HepG2 (cell line): ENCODE results near the gene TCF25. TPM values are rescaled to one million over a fixed set of nuclear protein-coding genes. Genes with fewer than 3 reads are reported as not detected.

Experiments used
- BRD4 ChIP-seq: sonication (generic); formaldehyde crosslinking; IDR thresholded peaks from 2 replicates; pipeline ENCODE4 v1.4.0; 2020; ENCODE audit warnings: missing genetic modification reagents
- HNRNPLL ChIP-seq: fragments of 200-400 bp; formaldehyde crosslinking; IDR thresholded peaks from 2 replicates; pipeline ENCODE4 v1.6.1; 2017; ENCODE audit warnings: mild to moderate bottlenecking, low read depth, low read length; ENCODE audit not compliant: poor library complexity, severe bottlenecking
- IRF1 ChIP-seq: sonication (generic); formaldehyde crosslinking; IDR thresholded peaks from 2 replicates; pipeline ENCODE4 v1.4.0; 2020; ENCODE audit warnings: low read depth, mild to moderate bottlenecking, missing genetic modification reagents
- KAT7 ChIP-seq: IDR thresholded peaks from 2 replicates; pipeline ENCODE4 v1.6.1; 2018; ENCODE audit warnings: borderline replicate concordance, missing compliant biosample characterization
- KDM2A ChIP-seq: sonication (generic); formaldehyde crosslinking; IDR thresholded peaks from 2 replicates; pipeline ENCODE4 v1.4.0; 2020; ENCODE audit warnings: low read depth, missing genetic modification reagents, borderline replicate concordance
- MAFF ChIP-seq: IDR thresholded peaks from 2 replicates; pipeline ENCODE4 v1.6.1; 2011; ENCODE audit warnings: low read depth, low read length, improper control_type of control experiment
- NCOA2 ChIP-seq: sonication (generic); formaldehyde crosslinking; IDR thresholded peaks from 2 replicates; pipeline ENCODE4 v1.8.0; 2022; ENCODE audit warnings: inconsistent platforms
- RAD51 ChIP-seq: fragments of 450-650 bp; IDR thresholded peaks from 2 replicates; pipeline ENCODE4 v1.6.1; 2016; ENCODE audit warnings: borderline replicate concordance
- SRY ChIP-seq: sonication (generic); formaldehyde crosslinking; IDR thresholded peaks from 2 replicates; pipeline ENCODE4 v1.8.0; 2022; ENCODE audit warnings: mild to moderate bottlenecking, missing genetic modification reagents
- SSRP1 ChIP-seq: IDR thresholded peaks from 2 replicates; pipeline ENCODE4 v1.6.1; 2016; ENCODE audit warnings: control low read depth
- ZBTB25 ChIP-seq: IDR thresholded peaks from 2 replicates; pipeline ENCODE4 v1.6.1; 2018; ENCODE audit warnings: missing genetic modification reagents
- ZNF691 ChIP-seq: sonication (generic); formaldehyde crosslinking; IDR thresholded peaks from 2 replicates; pipeline ENCODE4 v1.4.0; 2020; ENCODE audit warnings: missing genetic modification reagents, low read depth, mild to moderate bottlenecking, borderline replicate concordance
- ZNF740 ChIP-seq: sonication (generic); formaldehyde crosslinking; IDR thresholded peaks from 2 replicates; pipeline ENCODE4 v1.4.0; 2020; ENCODE audit warnings: missing genetic modification reagents
- ZNF780A ChIP-seq: sonication (generic); formaldehyde crosslinking; IDR thresholded peaks from 2 replicates; pipeline ENCODE4 v1.8.0; 2022; ENCODE audit warnings: mild to moderate bottlenecking, missing genetic modification reagents, moderate library complexity
- polyA plus RNA-seq, 8 experiments: library from polyadenylated mRNA; depleted of rRNA in 3 of 8; stranded (reverse) in 7 of 8; unstranded in 1 of 8; fragments of >200 nt; fragmentation: Illumina TruSeq in 4 of 8; extraction: Trizol in 4 of 8; gene quantifications; 2 replicates each; pipeline versions ENCODE4 v1.2.1 to v1.2.3, GENCODE V29; 2011 to 2016; ENCODE audit warnings: low read depth in 4 of 8, missing spikeins in 1 of 8, mixed read lengths in 1 of 8; ENCODE audit not compliant: insufficient read depth in 1 of 8
- total RNA-seq, 5 experiments: library from RNA; depleted of rRNA; stranded (reverse); fragments of >200 nt; fragmentation: Illumina TruSeq; extraction: Trizol; gene quantifications; 2 replicates each; pipeline ENCODE4 v1.2.3, GENCODE V29; 2016; ENCODE audit warnings: low read depth in 1 of 5
- TF ChIP-seq, protein P1 (sequence below): sonication (generic); formaldehyde crosslinking; IDR thresholded peaks from 2 replicates; pipeline ENCODE4 v1.4.0; 2020; ENCODE audit warnings: mild to moderate bottlenecking, missing genetic modification reagents
- TF ChIP-seq, protein P2 (sequence below): sonication (generic); formaldehyde crosslinking; IDR thresholded peaks from 2 replicates; pipeline ENCODE4 v1.4.0; 2020; ENCODE audit warnings: missing genetic modification reagents, borderline replicate concordance
- TF ChIP-seq, protein P3 (sequence below): sonication (generic); formaldehyde crosslinking; IDR thresholded peaks from 2 replicates; pipeline ENCODE4 v1.5.1; 2020; ENCODE audit warnings: missing genetic modification reagents, mild to moderate bottlenecking, borderline replicate concordance

Gene TCF25
- total and polyA plus RNA-seq, 2 of the 13 experiments (the other 11 are each of a cell fraction or from before 2014, with no cell fraction given): 138 to 206 TPM

DNA sequence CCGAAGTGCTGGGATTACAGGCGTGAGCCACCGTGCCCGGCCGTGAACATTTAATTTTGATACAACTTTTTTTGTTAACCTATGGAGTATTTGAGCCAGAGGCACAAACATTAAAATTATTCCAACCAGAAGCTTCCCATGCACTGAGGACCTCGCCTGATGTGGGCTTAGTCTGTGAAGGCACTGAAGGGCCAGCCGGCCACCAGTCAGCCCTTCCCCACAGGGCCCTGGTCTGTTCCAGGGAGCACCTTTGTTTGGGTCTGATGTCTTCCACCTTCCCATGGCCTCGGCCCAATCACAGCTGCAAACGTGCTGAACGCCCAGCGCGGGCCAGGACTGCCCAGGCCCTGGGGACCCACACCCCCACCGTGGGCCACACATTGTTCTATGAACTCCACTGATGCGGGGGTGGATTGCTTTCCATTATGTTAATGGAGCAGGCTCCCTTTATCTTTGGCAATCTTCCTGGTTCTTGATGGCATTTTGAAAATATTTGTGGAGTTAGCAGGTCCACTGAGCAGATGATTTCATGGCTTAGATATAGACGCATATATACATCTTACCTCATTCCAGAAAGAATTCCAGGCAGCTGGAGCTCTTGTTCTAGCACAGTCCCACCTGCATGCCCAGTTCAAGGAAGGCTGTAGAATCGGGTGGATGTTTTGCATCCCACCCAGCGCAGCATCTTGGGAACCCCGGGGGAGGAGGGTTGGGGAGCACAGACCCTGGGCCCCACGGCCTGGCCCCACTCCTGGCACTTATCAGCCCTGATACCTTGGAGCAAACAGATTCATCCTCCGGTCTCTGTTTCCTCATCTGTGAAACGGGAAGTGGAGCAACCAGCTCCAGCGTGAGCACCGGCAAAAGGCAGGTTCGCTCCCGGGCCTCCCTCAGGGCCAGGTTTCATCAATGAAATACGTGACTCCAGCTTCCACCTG lies 30.7 kb upstream of the TCF25 start (continued):
- TF ChIP-seq HNRNPLL (peak; percentile 48), RAD51 (no peak), SRY (CRISPR knock-in tag) (no peak), ZNF740 (0 out of 2 replicates have a peak, but pooled peaks have one; percentile 56), IRF1 (no peak), MAFF (no peak), KDM2A (CRISPR knock-in tag) (no peak; the same call in 1 of the 2 replicates), BRD4 (CRISPR knock-in tag) (no peak), NCOA2 (CRISPR knock-in tag) (no peak), ZBTB25 (CRISPR knock-in tag) (0 out of 2 replicates have a peak, but pooled peaks have one; percentile 27), ZNF691 (CRISPR knock-in tag) (no peak), SSRP1 (CRISPR knock-in tag) (peak; percentile 60; the same call in 1 of the 2 replicates), KAT7 (CRISPR knock-in tag) (0 out of 2 replicates have a peak, but pooled peaks have one; percentile 16), ZNF780A (CRISPR knock-in tag) (no peak)
- TF ChIP-seq, protein P1, sequence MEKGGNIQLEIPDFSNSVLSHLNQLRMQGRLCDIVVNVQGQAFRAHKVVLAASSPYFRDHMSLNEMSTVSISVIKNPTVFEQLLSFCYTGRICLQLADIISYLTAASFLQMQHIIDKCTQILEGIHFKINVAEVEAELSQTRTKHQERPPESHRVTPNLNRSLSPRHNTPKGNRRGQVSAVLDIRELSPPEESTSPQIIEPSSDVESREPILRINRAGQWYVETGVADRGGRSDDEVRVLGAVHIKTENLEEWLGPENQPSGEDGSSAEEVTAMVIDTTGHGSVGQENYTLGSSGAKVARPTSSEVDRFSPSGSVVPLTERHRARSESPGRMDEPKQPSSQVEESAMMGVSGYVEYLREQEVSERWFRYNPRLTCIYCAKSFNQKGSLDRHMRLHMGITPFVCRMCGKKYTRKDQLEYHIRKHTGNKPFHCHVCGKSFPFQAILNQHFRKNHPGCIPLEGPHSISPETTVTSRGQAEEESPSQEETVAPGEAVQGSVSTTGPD (CRISPR knock-in tag): no peak
- TF ChIP-seq, protein P2, sequence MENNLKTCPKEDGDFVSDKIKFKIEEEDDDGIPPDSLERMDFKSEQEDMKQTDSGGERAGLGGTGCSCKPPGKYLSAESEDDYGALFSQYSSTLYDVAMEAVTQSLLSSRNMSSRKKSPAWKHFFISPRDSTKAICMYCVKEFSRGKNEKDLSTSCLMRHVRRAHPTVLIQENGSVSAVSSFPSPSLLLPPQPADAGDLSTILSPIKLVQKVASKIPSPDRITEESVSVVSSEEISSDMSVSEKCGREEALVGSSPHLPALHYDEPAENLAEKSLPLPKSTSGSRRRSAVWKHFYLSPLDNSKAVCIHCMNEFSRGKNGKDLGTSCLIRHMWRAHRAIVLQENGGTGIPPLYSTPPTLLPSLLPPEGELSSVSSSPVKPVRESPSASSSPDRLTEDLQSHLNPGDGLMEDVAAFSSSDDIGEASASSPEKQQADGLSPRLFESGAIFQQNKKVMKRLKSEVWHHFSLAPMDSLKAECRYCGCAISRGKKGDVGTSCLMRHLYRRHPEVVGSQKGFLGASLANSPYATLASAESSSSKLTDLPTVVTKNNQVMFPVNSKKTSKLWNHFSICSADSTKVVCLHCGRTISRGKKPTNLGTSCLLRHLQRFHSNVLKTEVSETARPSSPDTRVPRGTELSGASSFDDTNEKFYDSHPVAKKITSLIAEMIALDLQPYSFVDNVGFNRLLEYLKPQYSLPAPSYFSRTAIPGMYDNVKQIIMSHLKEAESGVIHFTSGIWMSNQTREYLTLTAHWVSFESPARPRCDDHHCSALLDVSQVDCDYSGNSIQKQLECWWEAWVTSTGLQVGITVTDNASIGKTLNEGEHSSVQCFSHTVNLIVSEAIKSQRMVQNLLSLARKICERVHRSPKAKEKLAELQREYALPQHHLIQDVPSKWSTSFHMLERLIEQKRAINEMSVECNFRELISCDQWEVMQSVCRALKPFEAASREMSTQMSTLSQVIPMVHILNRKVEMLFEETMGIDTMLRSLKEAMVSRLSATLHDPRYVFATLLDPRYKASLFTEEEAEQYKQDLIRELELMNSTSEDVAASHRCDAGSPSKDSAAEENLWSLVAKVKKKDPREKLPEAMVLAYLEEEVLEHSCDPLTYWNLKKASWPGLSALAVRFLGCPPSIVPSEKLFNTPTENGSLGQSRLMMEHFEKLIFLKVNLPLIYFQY (CRISPR knock-in tag): peak; percentile 68; the same call in 1 of the 2 replicates
- TF ChIP-seq, protein P3, sequence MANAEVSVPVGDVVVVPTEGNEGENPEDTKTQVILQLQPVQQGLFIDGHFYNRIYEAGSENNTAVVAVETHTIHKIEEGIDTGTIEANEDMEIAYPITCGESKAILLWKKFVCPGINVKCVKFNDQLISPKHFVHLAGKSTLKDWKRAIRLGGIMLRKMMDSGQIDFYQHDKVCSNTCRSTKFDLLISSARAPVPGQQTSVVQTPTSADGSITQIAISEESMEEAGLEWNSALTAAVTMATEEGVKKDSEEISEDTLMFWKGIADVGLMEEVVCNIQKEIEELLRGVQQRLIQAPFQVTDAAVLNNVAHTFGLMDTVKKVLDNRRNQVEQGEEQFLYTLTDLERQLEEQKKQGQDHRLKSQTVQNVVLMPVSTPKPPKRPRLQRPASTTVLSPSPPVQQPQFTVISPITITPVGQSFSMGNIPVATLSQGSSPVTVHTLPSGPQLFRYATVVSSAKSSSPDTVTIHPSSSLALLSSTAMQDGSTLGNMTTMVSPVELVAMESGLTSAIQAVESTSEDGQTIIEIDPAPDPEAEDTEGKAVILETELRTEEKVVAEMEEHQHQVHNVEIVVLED (CRISPR knock-in tag): no peak
